NOMO-1 treated with dmso at 0.1 percent for 144 hours (cell line): ENCODE measurements around the gene TMPRSS5.

Source experiments
- DNase-seq: peaks from one replicate; lab custom pipeline; 2025; ENCODE audit not compliant: unreplicated experiment; lab: John Stamatoyannopoulos, UW

Gene TMPRSS5

GRCh38 chr11:113670149-113670830 is 35.8 kb downstream of the TMPRSS5 start:
- no peak for DNase-seq

GRCh38 chr11:113668255-113668654 is 37.9 kb downstream of the TMPRSS5 start:
- DNase-seq, result no peak

- DNase-seq, result no peak
Observed at GRCh38 chr11:113667801-113668200, 38.3 kb downstream of the TMPRSS5 start.

GRCh38 chr11:113666584-113666983 is 39.5 kb downstream of the TMPRSS5 start:
- DNase-seq, result no peak

GRCh38 chr11:113664981-113665710 is 41.0 kb downstream of the TMPRSS5 start:
- DNase-seq, result no peak

GRCh38 chr11:113664069-113664980 is 41.8 kb downstream of the TMPRSS5 start:
- DNase-seq, result no peak

- no peak for DNase-seq
Observed at GRCh38 chr11:113663567-113663966, 42.5 kb downstream of the TMPRSS5 start.

GRCh38 chr11:113655771-113656170 is 50.3 kb downstream of the TMPRSS5 start:
- no peak for DNase-seq

- peak; percentile 75 for DNase-seq
Observed at GRCh38 chr11:113651023-113651422, 55.1 kb downstream of the TMPRSS5 start.

GRCh38 chr11:113649311-113649710 is 56.8 kb downstream of the TMPRSS5 start:
- no peak for DNase-seq

- DNase-seq, result no peak
Observed at GRCh38 chr11:113647856-113648255, 58.3 kb downstream of the TMPRSS5 start.

- DNase-seq, result peak; percentile 65
Observed at GRCh38 chr11:113647108-113647507, 59.0 kb downstream of the TMPRSS5 start.

- no peak for DNase-seq
Observed at GRCh38 chr11:113645593-113646349, 60.3 kb downstream of the TMPRSS5 start.

GRCh38 chr11:113644605-113645004 is 61.5 kb downstream of the TMPRSS5 start:
- no peak for DNase-seq

GRCh38 chr11:113643701-113644100 is 62.4 kb downstream of the TMPRSS5 start:
- DNase-seq, result no peak

GRCh38 chr11:113643006-113643585 is 63.0 kb downstream of the TMPRSS5 start:
- no peak for DNase-seq

GRCh38 chr11:113642090-113642489 is 64.0 kb downstream of the TMPRSS5 start:
- no peak for DNase-seq

GRCh38 chr11:113638376-113638775 is 67.7 kb downstream of the TMPRSS5 start:
- no peak for DNase-seq

- DNase-seq, result no peak
Observed at GRCh38 chr11:113637636-113638035, 68.5 kb downstream of the TMPRSS5 start.
